ENCODE measurements around the gene C14orf119.

C14orf119 gene

DNA sequence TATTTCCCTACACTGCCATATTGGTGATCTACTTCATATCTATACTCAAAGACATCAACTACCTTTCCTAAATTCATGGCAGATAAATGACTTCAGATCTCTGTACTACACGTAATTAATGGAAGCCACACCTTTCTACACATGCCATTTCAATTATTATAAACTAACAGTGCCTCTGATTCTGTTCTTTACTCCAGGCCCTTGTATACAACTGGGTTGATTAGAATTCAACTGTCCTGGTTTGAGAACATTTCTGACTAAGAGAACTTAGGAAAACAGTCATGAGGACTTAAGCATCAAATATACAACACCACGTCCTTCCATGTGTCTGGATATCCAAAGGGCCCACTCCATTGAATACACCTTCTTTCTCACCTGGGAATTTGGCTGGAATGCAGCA is 2.2 kb upstream of the C14orf119 start:
- no peak overlapping the region; the same call in 1 of the 2 replicates for H3K4me3 ChIP-seq (ENCODE audit: low read depth, low read length)

DNA sequence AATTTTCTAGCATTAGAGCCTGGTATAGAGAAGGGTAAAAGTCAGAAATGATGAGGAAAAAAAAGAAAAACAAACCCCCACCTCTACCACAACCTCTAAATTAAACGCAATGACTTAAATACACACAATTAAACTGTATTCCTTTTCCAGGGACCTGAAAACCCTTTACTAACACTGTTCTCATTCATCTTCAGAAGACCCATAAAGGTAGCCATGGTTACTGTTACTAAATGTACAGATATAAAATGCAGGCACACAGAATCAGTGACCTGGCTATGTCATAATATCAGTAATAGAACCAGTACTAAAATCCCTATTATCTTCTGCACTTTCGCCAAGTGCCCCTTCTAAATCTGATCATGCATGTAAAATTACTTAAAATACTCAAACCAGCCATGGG is 1.8 kb upstream of the C14orf119 start:
- H3K9me3 ChIP-seq (ENCODE audit: control insufficient read depth, insufficient read depth, low read length) = no peaks in the 10 kb centered on the region
- H3K27ac ChIP-seq (ENCODE audit: low read depth, low read length) = no peak overlapping the region
- H3K9ac ChIP-seq (ENCODE audit: low read depth, low read length) = no peak overlapping the region
- no peaks in the 10 kb centered on the region for H3K27me3 ChIP-seq (ENCODE audit: control insufficient read depth, insufficient read depth, low read length)
- H3K4me1 ChIP-seq (ENCODE audit: control insufficient read depth, insufficient read depth, low read length) = peaks cover 3% of the 10 kb centered on the region; the same call in 1 of the 2 replicates
- H3K36me3 ChIP-seq (ENCODE audit: control insufficient read depth, insufficient read depth, low read length) = peaks cover 67% of the 10 kb centered on the region
- peak overlapping the region; percentile 87 for H3K4me3 ChIP-seq (ENCODE audit: low read depth, low read length)

More for the DNA sequence above, 2.2 kb upstream of the C14orf119 start:
- H3K36me3 ChIP-seq (ENCODE audit: control insufficient read depth, insufficient read depth, low read length) = peaks cover 67% of the 10 kb centered on the region
- peaks cover 3% of the 10 kb centered on the region; the same call in 1 of the 2 replicates for H3K4me1 ChIP-seq (ENCODE audit: control insufficient read depth, insufficient read depth, low read length)
- no peak overlapping the region for H3K9ac ChIP-seq (ENCODE audit: low read depth, low read length)
- H3K27ac ChIP-seq (ENCODE audit: low read depth, low read length) = no peak overlapping the region
- no peaks in the 10 kb centered on the region for H3K9me3 ChIP-seq (ENCODE audit: control insufficient read depth, insufficient read depth, low read length)
- H3K27me3 ChIP-seq (ENCODE audit: control insufficient read depth, insufficient read depth, low read length) = no peaks in the 10 kb centered on the region

DNA sequence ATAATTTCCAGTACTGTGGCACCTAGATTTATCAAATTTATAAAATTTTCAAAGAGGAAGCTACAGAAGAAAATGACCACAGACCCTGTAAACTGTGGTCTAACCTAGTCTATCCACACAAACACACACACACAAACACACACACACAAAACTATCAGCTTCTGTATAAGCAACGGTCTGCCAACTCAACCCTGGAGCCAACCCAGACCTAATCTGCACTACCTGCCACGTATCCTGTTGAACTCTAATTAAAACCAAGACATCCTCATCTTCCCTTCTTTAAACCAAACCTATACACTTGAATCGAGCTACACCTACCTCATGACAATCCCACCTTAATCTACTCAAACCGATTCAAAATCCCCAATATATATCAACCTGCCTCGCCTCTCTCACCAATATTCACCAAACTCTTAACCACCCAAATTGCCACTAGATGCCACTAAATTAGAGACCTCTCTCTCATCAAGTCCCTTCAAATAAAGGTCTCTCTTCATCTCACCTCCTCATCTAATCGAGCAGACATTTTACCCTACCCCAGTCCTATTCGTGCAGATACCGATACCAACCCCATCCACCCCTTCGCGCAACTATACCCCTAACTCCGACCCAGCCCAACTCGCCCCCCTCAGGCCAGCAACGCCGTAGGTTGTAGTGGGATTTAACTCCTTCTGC is 1.2 kb upstream of the C14orf119 start:
- Histone ChIP-seq H3K9ac (ENCODE audit: low read depth, low read length) (peak overlapping the region; percentile 98), H3K27ac (ENCODE audit: low read depth, low read length) (peak overlapping the region; percentile 98), H3K27me3 (ENCODE audit: control insufficient read depth, insufficient read depth, low read length) (no peaks in the 10 kb centered on the region), H3K4me1 (ENCODE audit: control insufficient read depth, insufficient read depth, low read length) (peaks cover 3% of the 10 kb centered on the region; the same call in 1 of the 2 replicates), H3K4me3 (ENCODE audit: low read depth, low read length) (peak overlapping the region; percentile 87), H3K9me3 (ENCODE audit: control insufficient read depth, insufficient read depth, low read length) (no peaks in the 10 kb centered on the region), H3K36me3 (ENCODE audit: control insufficient read depth, insufficient read depth, low read length) (peaks cover 67% of the 10 kb centered on the region)

DNA sequence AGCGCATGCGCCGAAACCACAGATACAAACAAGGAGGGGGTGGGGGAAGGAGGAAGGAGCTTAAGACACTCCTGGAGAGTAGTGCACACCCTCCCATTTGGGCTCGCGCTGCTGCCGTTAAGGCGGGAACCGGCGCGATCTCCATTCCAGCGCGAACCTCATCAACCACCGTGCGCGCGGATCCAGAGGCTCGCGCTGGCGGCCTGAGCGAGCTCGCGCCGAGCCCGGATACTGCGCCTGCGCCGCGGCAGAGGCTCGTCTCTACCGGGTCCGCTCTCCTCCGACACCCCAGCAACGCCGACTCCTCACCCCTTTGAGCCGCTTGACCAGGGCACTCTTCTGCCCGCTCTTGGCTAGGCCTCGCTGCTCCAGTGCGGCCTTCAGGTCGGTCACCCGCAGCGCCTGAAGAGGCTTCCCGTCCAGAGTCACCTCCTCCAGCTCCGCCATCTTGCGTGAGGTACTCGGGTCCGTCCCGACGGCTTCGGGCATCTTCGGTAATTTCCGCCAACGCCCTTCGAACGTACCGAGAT is 574 bp upstream of the C14orf119 start, which contains the start of gene ACIN1:
Gene ACIN1 (minus strand): TSS at position 471 of the 530 bp plus-strand sequence. CDS start 24 bp downstream, at position 447.
- H3K9me3 ChIP-seq (ENCODE audit: control insufficient read depth, insufficient read depth, low read length) = no peaks in the 10 kb centered on the region
- peak within 1 kb of the TSS; percentile 98 for H3K9ac ChIP-seq (ENCODE audit: low read depth, low read length)
- H3K4me1 ChIP-seq (ENCODE audit: control insufficient read depth, insufficient read depth, low read length) = peaks cover 3% of the 10 kb centered on the region; the same call in 1 of the 2 replicates
- H3K27ac ChIP-seq (ENCODE audit: low read depth, low read length) = peak within 1 kb of the TSS; percentile 98
- peaks cover 64% of the 10 kb centered on the region for H3K36me3 ChIP-seq (ENCODE audit: control insufficient read depth, insufficient read depth, low read length)
- H3K27me3 ChIP-seq (ENCODE audit: control insufficient read depth, insufficient read depth, low read length) = no peaks in the 10 kb centered on the region
- H3K4me3 ChIP-seq (ENCODE audit: low read depth, low read length) = peak within 1 kb of the TSS; percentile 87

DNA sequence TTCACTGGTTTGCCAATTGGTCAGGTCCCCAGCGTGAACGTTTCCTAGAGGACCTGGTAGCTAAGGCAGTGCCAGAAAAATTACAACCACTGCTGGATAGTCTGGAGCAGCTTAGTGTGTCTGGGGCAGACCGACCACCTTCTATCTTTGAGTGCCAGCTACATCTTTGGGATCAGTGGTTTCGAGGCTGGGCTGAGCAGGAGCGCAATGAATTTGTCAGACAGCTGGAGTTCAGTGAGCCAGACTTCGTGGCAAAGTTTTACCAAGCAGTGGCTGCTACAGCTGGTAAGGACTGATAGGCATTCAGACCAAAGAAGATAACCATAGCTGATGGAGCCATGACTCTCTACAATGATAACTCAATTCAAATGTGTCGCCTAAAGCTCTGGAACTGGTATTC is 2.5 kb downstream of the C14orf119 start:
- no peak overlapping the region for H3K4me3 ChIP-seq (ENCODE audit: low read depth, low read length)
- peaks cover 3% of the 10 kb centered on the region; the same call in 1 of the 2 replicates for H3K4me1 ChIP-seq (ENCODE audit: control insufficient read depth, insufficient read depth, low read length)
- H3K9ac ChIP-seq (ENCODE audit: low read depth, low read length) = no peak overlapping the region
- no peaks in the 10 kb centered on the region for H3K9me3 ChIP-seq (ENCODE audit: control insufficient read depth, insufficient read depth, low read length)
- no peaks in the 10 kb centered on the region for H3K27me3 ChIP-seq (ENCODE audit: control insufficient read depth, insufficient read depth, low read length)
- peaks cover 35% of the 10 kb centered on the region for H3K36me3 ChIP-seq (ENCODE audit: control insufficient read depth, insufficient read depth, low read length)
- no peak overlapping the region for H3K27ac ChIP-seq (ENCODE audit: low read depth, low read length)

DNA sequence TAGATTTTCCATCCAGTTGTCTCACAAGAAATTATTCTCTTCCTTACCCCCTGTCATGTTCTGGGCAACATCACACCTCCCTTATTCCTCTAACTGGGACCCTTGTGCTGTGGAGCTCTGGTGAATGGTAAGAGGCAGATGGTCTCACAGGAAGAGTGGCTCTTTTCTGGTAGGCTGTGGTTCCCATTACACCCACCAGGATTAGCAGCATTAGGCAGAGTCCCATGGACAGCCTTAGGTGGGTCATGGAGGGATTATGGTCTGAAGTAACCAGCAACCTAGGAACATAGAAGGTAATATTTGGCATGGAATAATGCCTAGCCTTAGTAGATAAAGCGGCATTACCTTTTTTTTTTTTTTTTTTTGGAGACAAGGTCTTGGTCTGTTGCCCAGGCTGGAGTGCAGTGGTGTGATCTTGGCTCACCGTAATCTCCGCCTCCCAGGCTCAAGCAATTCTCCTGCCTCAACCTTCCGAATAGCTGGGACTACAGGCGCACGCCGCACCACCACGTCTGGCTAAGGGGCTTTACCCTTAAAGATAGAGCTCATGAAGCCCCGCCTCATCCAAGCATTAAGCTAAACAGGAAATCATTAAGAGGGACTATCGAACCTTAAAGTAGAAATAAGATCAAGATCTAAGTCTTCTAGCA is 4.0 kb downstream of the C14orf119 start:
- no peak overlapping the region for H3K27ac ChIP-seq (ENCODE audit: low read depth, low read length)
- H3K27me3 ChIP-seq (ENCODE audit: control insufficient read depth, insufficient read depth, low read length) = no peaks in the 10 kb centered on the region
- H3K36me3 ChIP-seq (ENCODE audit: control insufficient read depth, insufficient read depth, low read length) = peaks cover 28% of the 10 kb centered on the region
- H3K9me3 ChIP-seq (ENCODE audit: control insufficient read depth, insufficient read depth, low read length) = no peaks in the 10 kb centered on the region
- H3K9ac ChIP-seq (ENCODE audit: low read depth, low read length) = no peak overlapping the region
- H3K4me1 ChIP-seq (ENCODE audit: control insufficient read depth, insufficient read depth, low read length) = peaks cover 1% of the 10 kb centered on the region; the same call in 1 of the 2 replicates
- no peak overlapping the region for H3K4me3 ChIP-seq (ENCODE audit: low read depth, low read length)

DNA sequence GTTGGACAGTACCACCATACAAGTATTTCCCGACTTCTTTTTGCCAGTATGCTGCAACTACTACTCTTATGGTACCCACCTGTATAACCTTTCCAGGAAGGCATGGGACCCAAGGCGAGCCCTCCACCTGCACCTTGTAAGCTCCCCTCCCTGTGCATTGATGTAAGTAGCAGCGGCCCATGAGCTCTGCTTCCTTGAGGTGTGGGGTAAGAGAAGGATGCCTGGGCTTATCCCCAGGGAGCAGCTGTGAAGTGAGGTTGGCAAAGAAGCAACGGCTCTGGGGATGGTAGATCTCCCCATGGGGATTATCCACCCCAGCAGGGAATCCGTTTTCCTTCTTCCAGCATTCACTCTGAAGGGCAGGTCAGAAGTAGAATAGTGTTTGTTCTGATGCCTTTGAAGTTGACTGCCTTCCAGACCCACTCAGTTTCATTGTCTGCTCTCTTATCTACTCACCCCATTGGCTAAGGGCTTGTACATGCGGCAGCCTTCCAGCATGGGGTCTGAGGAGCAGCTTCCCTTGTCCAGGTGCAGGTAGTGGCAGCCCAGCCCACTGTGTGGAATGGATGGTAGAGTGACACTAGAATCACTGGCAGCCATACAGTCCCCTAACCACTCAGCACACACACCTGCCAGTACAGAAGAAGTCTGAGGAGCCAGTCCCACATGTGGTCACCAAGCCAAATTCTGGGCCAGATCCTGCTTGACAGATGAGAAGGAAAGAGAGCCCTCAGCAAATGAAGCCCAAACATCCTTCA is 6.1 kb downstream of the C14orf119 start:
- H3K9ac ChIP-seq (ENCODE audit: low read depth, low read length) = no peak overlapping the region
- no peaks in the 10 kb centered on the region for H3K27me3 ChIP-seq (ENCODE audit: control insufficient read depth, insufficient read depth, low read length)
- no peak overlapping the region for H3K4me3 ChIP-seq (ENCODE audit: low read depth, low read length)
- peaks cover 17% of the 10 kb centered on the region for H3K4me1 ChIP-seq (ENCODE audit: control insufficient read depth, insufficient read depth, low read length)
- peaks cover 28% of the 10 kb centered on the region for H3K36me3 ChIP-seq (ENCODE audit: control insufficient read depth, insufficient read depth, low read length)
- H3K9me3 ChIP-seq (ENCODE audit: control insufficient read depth, insufficient read depth, low read length) = no peaks in the 10 kb centered on the region
- no peak overlapping the region for H3K27ac ChIP-seq (ENCODE audit: low read depth, low read length)

DNA sequence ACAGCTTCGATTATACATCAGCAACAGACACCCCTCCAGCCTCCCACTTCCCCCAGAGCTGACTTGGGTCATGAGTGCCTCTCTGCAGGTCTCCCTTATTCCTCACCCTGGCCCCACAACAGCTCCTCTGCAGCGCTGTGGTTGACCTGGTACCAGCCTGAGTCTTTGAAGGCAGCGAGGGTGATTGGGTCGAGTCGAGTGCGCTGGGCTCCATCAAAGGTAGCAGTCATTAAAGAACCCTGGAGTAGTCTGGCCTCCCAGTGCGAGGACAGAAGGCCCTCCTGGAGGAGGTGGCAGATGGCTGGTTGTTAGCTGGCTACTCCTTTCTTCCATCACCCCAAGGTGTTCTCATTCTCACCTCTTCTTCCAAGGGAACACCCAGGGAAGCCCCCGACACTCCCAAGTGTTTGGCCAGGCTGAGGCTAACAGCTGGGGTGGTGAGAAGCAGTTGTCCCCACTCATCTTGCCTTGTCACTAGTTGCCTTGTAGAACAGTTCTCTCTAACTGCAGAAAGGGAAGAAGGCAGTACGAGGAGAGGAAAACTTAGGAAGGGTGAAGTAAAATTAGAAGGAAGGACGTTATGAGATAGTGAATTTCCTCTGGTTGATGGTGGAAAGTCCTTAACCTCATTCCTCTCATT is 6.8 kb downstream of the C14orf119 start:
- Histone ChIP-seq H3K9ac (ENCODE audit: low read depth, low read length) (no peak overlapping the region), H3K36me3 (ENCODE audit: control insufficient read depth, insufficient read depth, low read length) (peaks cover 23% of the 10 kb centered on the region), H3K27ac (ENCODE audit: low read depth, low read length) (no peak overlapping the region), H3K4me3 (ENCODE audit: low read depth, low read length) (no peak overlapping the region), H3K27me3 (ENCODE audit: control insufficient read depth, insufficient read depth, low read length) (no peaks in the 10 kb centered on the region), H3K9me3 (ENCODE audit: control insufficient read depth, insufficient read depth, low read length) (no peaks in the 10 kb centered on the region), H3K4me1 (ENCODE audit: control insufficient read depth, insufficient read depth, low read length) (peaks cover 21% of the 10 kb centered on the region)

DNA sequence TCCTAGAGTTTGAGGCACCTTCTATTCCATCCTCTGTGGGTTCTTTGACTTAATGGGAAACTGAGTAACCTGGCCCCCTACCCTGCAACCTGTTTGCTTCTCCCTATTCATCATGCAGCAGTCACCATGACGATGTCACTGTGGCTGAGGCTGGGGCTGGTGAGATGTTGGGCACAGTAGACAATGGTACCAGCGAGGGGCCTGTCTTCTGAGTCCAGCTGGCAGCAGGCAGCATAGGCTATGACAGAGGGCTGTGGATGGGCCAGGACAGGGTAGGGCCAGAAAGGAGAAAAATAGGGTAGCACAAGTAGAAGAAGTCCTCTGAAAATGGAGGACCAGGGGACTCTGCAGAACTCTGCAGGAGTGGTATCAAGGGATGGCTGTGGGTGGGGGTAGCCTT is 7.5 kb downstream of the C14orf119 start:
- H3K9me3 ChIP-seq (ENCODE audit: control insufficient read depth, insufficient read depth, low read length) = no peaks in the 10 kb centered on the region
- H3K27ac ChIP-seq (ENCODE audit: low read depth, low read length) = no peak overlapping the region
- H3K9ac ChIP-seq (ENCODE audit: low read depth, low read length) = no peak overlapping the region
- no peaks in the 10 kb centered on the region for H3K27me3 ChIP-seq (ENCODE audit: control insufficient read depth, insufficient read depth, low read length)
- H3K36me3 ChIP-seq (ENCODE audit: control insufficient read depth, insufficient read depth, low read length) = peaks cover 16% of the 10 kb centered on the region
- no peak overlapping the region for H3K4me3 ChIP-seq (ENCODE audit: low read depth, low read length)
- peaks cover 21% of the 10 kb centered on the region for H3K4me1 ChIP-seq (ENCODE audit: control insufficient read depth, insufficient read depth, low read length)

DNA sequence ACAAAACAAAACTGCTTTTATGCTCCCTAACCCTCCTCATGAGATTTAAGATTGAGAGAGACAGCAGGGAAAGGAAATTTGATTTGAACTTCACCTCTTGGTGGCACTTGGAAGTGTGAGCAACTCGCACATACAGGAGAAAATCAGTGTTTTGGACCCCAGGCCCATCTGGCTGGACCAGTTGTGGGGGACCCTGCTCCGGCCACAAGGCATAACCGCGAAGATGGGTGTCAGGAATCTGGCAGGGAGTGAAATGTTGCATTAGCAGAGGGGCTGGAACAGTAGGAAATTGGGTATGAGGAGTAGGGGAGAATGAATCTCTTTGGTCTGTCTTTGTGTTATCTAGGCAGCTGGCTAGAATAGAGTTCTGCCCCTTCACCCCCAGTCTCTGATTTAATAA is 8.3 kb downstream of the C14orf119 start:
- H3K4me3 ChIP-seq (ENCODE audit: low read depth, low read length) = no peak overlapping the region
- peaks cover 21% of the 10 kb centered on the region for H3K4me1 ChIP-seq (ENCODE audit: control insufficient read depth, insufficient read depth, low read length)
- no peak overlapping the region for H3K9ac ChIP-seq (ENCODE audit: low read depth, low read length)
- H3K36me3 ChIP-seq (ENCODE audit: control insufficient read depth, insufficient read depth, low read length) = peaks cover 8% of the 10 kb centered on the region
- H3K27me3 ChIP-seq (ENCODE audit: control insufficient read depth, insufficient read depth, low read length) = no peaks in the 10 kb centered on the region
- no peak overlapping the region for H3K27ac ChIP-seq (ENCODE audit: low read depth, low read length)
- no peaks in the 10 kb centered on the region for H3K9me3 ChIP-seq (ENCODE audit: control insufficient read depth, insufficient read depth, low read length)
